Cardiac fibroblast (primary cell): ENCODE data around the gene CCL14.

ENCODE experiments used
- DNase-seq, 2 donors: peaks; one replicate each; pipeline versions ENCODE4 v3.0.0 to v3.0.0-alpha.2; 2010; ENCODE audit warnings: low read depth in 2 of 2
- H3K4me3 ChIP-seq, 2 donors: replicated peaks in 1 of 2; 1 replicate in 1 of 2; 2 replicates in 1 of 2; pipeline ENCODE4 v1.5.1; 2011; ENCODE audit warnings: low read depth in 2 of 2, low read length in 2 of 2, mild to moderate bottlenecking in 2 of 2, moderate library complexity in 1 of 2
- CTCF ChIP-seq: IDR thresholded peaks from one replicate; pipeline ENCODE4 v1.5.1; 2011; ENCODE audit warnings: low read depth, mild to moderate bottlenecking, low read length, inconsistent platforms

Gene CCL14

GRCh38 chr17:35986643-35987042, at the start of gene CCL14:
Gene CCL14, minus strand, starts transcription at chr17:35986729. Its CDS starts 80 bp downstream, at chr17:35986649.
- TF ChIP-seq CTCF = no peak
- no peak within 1 kb of the TSS for H3K4me3 ChIP-seq
- no peak for DNase-seq

- TF ChIP-seq CTCF = no peak
- no peak for DNase-seq
- H3K4me3 ChIP-seq = no peak overlapping the region
Observed at GRCh38 chr17:36036235-36036634, 49.7 kb upstream of the CCL14 start.

- DNase-seq = no peak
- TF ChIP-seq CTCF = no peak
- H3K4me3 ChIP-seq = no peak overlapping the region
Observed at GRCh38 chr17:36034127-36034526, 47.6 kb upstream of the CCL14 start.

- DNase-seq = no peak
- TF ChIP-seq CTCF = no peak
- no peak overlapping the region for H3K4me3 ChIP-seq
Observed at GRCh38 chr17:36030956-36031355, 44.4 kb upstream of the CCL14 start.

- DNase-seq = no peak
- no peak overlapping the region for H3K4me3 ChIP-seq
- no peak for TF ChIP-seq CTCF
Observed at GRCh38 chr17:36027761-36028160, 41.2 kb upstream of the CCL14 start.

- H3K4me3 ChIP-seq = no peak overlapping the region
- no peak for TF ChIP-seq CTCF
- DNase-seq = no peak
Observed at GRCh38 chr17:36024106-36024869, 37.8 kb upstream of the CCL14 start.

GRCh38 chr17:36019423-36019822, 32.9 kb upstream of the CCL14 start:
- no peak for DNase-seq
- no peak for TF ChIP-seq CTCF
- H3K4me3 ChIP-seq = no peak overlapping the region
